ENCODE data around the gene STK32A. TPM values are rescaled to one million over a fixed set of nuclear protein-coding genes. Genes with fewer than 3 reads are reported as not detected.

STK32A gene
- total RNA-seq, 1 experiment from 2014 or later, result 1.3 TPM

GRCh38 chr5:147188200-147189108, 46.4 kb upstream of the STK32A start:
- Histone ChIP-seq H4K8ac (replicated peaks; ENCODE audit: insufficient read length, low read depth, low read length) (no peak overlapping the region), H3K4me2 (ENCODE audit: insufficient read depth, insufficient read length, low read length) (no peak overlapping the region), H2BK120ac (ENCODE audit: low read depth, low read length, poor library complexity, severe bottlenecking) (no peak overlapping the region), H2AFZ (ENCODE audit: low read length) (peak overlapping the region; percentile 85), H4K91ac (ENCODE audit: insufficient read length, low read depth, low read length) (no peak overlapping the region), H3K56ac (ENCODE audit: insufficient read length, low read depth, low read length) (no peak overlapping the region), H2BK20ac (ENCODE audit: low read depth, low read length, poor library complexity, severe bottlenecking) (no peak overlapping the region), H3K4ac (ENCODE audit: low read depth, low read length) (no peak overlapping the region), H2AK5ac (ENCODE audit: insufficient read length, low read length) (no peak overlapping the region), H3K23ac (ENCODE audit: insufficient read length, low read depth, low read length) (no peak overlapping the region), H2BK5ac (ENCODE audit: insufficient read length, low read length) (no peak overlapping the region), H3K79me1 (ENCODE audit: insufficient read depth, low read depth, low read length, poor library complexity, severe bottlenecking) (no peaks in the 10 kb centered on the region), H4K5ac (ENCODE audit: insufficient read length, low read depth, low read length) (no peak overlapping the region), H3K9me3 (ENCODE audit: control insufficient read depth, low read depth, low read length) (no peaks in the 10 kb centered on the region), H3K9ac (ENCODE audit: extremely low read depth, insufficient read length, low read length) (no peak overlapping the region), H3K23me2 (ENCODE audit: insufficient read length, low read depth, low read length, poor library complexity, severe bottlenecking) (no peaks in the 10 kb centered on the region), H2BK12ac (ENCODE audit: insufficient read length, low read depth, low read length) (no peak overlapping the region), H3K79me2 (ENCODE audit: insufficient read depth, low read length) (no peaks in the 10 kb centered on the region), H4K20me1 (ENCODE audit: control insufficient read depth, insufficient read depth, insufficient read length) (no peaks in the 10 kb centered on the region), H3T11ph (ENCODE audit: low read length) (no peak overlapping the region), H3K14ac (ENCODE audit: insufficient read depth, low read length) (no peak overlapping the region), H2BK15ac (ENCODE audit: low read depth, low read length) (no peak overlapping the region), H3K4me1 (ENCODE audit: insufficient read depth, low read length) (peaks cover 12% of the 10 kb centered on the region), H3K18ac (ENCODE audit: insufficient read length, low read depth, low read length) (no peak overlapping the region), H3K27ac (ENCODE audit: insufficient read length, low read depth, low read length) (no peak overlapping the region), H3K27me3 (ENCODE audit: insufficient read depth, low read length) (no peaks in the 10 kb centered on the region)
- Mint-ChIP-seq H3K4me3 (no peak overlapping the region), H3K27me3 (ENCODE audit: low read depth) (peaks cover 2% of the 10 kb centered on the region; the same call in 1 of the 2 replicates), H3K9me3 (no peaks in the 10 kb centered on the region; a peak in 1 of 5 replicates), H3K36me3 (ENCODE audit: insufficient read depth in 1 of 3, low read depth in 3 of 3) (no peaks in the 10 kb centered on the region), H3K27ac (no peak overlapping the region; a peak in 1 of 7 replicates), H3K4me1 (peaks cover 32 to 35% of the 10 kb centered on the region in 2 experiments)
- no CpG with 5 or more reads among the region's 20 CpGs for WGBS (ENCODE audit: extremely low coverage, insufficient read length, low lambda C conversion rate)
- peak; percentile 38 for DNase-seq
- TF ChIP-seq CTCF (conservative IDR thresholded peaks at IDR 0.05), result peak; percentile 91

Data from H9 (cell line).